Right ventricle myocardium superior (tissue), 1 donor: ENCODE data around the gene SH3PXD2A. TPM values are rescaled to one million over a fixed set of nuclear protein-coding genes. Genes with fewer than 3 reads are reported as not detected.

Experiments
- ATAC-seq: fragments of 200-7000 bp; cut with Tn5 transposase; one replicate; pipeline ENCODE4 v1.9.1; 2020; ENCODE audit warnings: mild to moderate bottlenecking; ENCODE audit not compliant: poor library complexity
- DNase-seq: peaks from one replicate; pipeline ENCODE4 v3.0.0-alpha.2; 2020
- intact Hi-C: fragments of 100-400 bp; cut with DNase I; formaldehyde crosslinking; loops from one replicate; pipeline ENCODE4 v1.11.2; 2022
- total RNA-seq: library from RNA; stranded (reverse); fragmentation: NEBNext Ultra II Directional; extraction: Animal tissue kit (Norgen Biotek cat#: 25700); gene quantifications from one replicate; pipeline ENCODE4 v1.2.1, GENCODE V29; 2021
- donor health status: DM: no; HTN: yes; CAD: no; lungs with severe emphysema.

Gene SH3PXD2A
- total RNA-seq, 1 donor from 2014 or later, result 27.0 TPM

- intact Hi-C loops, result no loop called here
- DNase-seq (no peak), ATAC-seq (no peak)
Observed at GRCh38 chr10:103564776-103565520, 290.4 kb downstream of the SH3PXD2A start.

- DNase-seq, result no peak
- intact Hi-C loops, result no loop called here
- no peak for ATAC-seq
Observed at GRCh38 chr10:103564116-103564501, 291.3 kb downstream of the SH3PXD2A start.

- intact Hi-C loops, result no loop called here
- DNase-seq (no peak), ATAC-seq (no peak)
Observed at GRCh38 chr10:103563231-103564115, 291.9 kb downstream of the SH3PXD2A start.

- DNase-seq (no peak), ATAC-seq (no peak)
- intact Hi-C loops, result no loop called here
Observed at GRCh38 chr10:103562383-103562782, 293.0 kb downstream of the SH3PXD2A start.

- intact Hi-C loops, result no loop called here
- DNase-seq, result no peak
- no peak for ATAC-seq
Observed at GRCh38 chr10:103560886-103561285, 294.5 kb downstream of the SH3PXD2A start.

- ATAC-seq (no peak), DNase-seq (no peak)
- intact Hi-C loops, result no loop called here
Observed at GRCh38 chr10:103559776-103560175, 295.6 kb downstream of the SH3PXD2A start.

GRCh38 chr10:103558911-103559310 lies 296.5 kb downstream of the SH3PXD2A start:
- intact Hi-C loops, result no loop called here
- DNase-seq (no peak), ATAC-seq (no peak)

- intact Hi-C loops, result no loop called here
- DNase-seq (no peak), ATAC-seq (no peak)
Observed at GRCh38 chr10:103557455-103557854, 297.9 kb downstream of the SH3PXD2A start.

- no peak for ATAC-seq
- DNase-seq, result no peak
- intact Hi-C loops, result no loop called here
Observed at GRCh38 chr10:103556383-103557007, 298.9 kb downstream of the SH3PXD2A start.

- DNase-seq (no peak), ATAC-seq (no peak)
- intact Hi-C loops, result no loop called here
Observed at GRCh38 chr10:103555712-103556111, 299.7 kb downstream of the SH3PXD2A start.

GRCh38 chr10:103555325-103555649 lies 300.1 kb downstream of the SH3PXD2A start:
- DNase-seq, result no peak
- no peak for ATAC-seq

GRCh38 chr10:103554488-103555324 lies 300.7 kb downstream of the SH3PXD2A start:
- intact Hi-C loops, result no loop called here
- ATAC-seq (peak; percentile 72), DNase-seq (peak; percentile 61)

More at GRCh38 chr10:103555325-103555649, 300.1 kb downstream of the SH3PXD2A start:
- intact Hi-C loops, result no loop called here

GRCh38 chr10:103553743-103554487 lies 301.5 kb downstream of the SH3PXD2A start:
- no peak for ATAC-seq
- intact Hi-C loops, result no loop called here
- DNase-seq, result no peak

- ATAC-seq, result no peak
- no peak for DNase-seq
- intact Hi-C loops, result no loop called here
Observed at GRCh38 chr10:103552856-103553742, 302.3 kb downstream of the SH3PXD2A start.

GRCh38 chr10:103551619-103552602 lies 303.5 kb downstream of the SH3PXD2A start:
- intact Hi-C loops, result no loop called here
- DNase-seq, result no peak
- ATAC-seq, result peak; percentile 16

GRCh38 chr10:103550229-103550628 lies 305.1 kb downstream of the SH3PXD2A start:
- no peak for DNase-seq
- intact Hi-C loops, result no loop called here
- ATAC-seq, result no peak
